A673 (cell line): ENCODE data around the gene GABRB1.

Experiments
- CTCF ChIP-seq: fragments of 300-800, 200-600 bp; sonication (generic); conservative IDR thresholded peaks from 2 replicates; pipeline ENCODE4 v1.5.1; 2017; ENCODE audit warnings: low read depth, mild to moderate bottlenecking, antibody characterized with exemption, low read length, moderate library complexity, mixed read lengths
- EZH2 ChIP-seq: fragments of 200-600 bp; sonication (generic); IDR thresholded peaks from 2 replicates; pipeline ENCODE4 v1.6.1; 2017; ENCODE audit warnings: borderline replicate concordance, low read depth, mild to moderate bottlenecking, mixed read lengths, antibody characterized with exemption, low read length; ENCODE audit not compliant: poor library complexity, severe bottlenecking

- TF ChIP-seq CTCF (no peak), EZH2 (no peak)
Observed at GRCh38 chr4:47274901-47275300, 243.5 kb downstream of the GABRB1 start.
